ENCODE results near the gene CALHM1. TPM values are rescaled to one million over a fixed set of nuclear protein-coding genes. Genes with fewer than 3 reads are reported as not detected.

CALHM1 gene
- total and polyA plus RNA-seq, 4 experiments from 2014 or later = not detected

DNA sequence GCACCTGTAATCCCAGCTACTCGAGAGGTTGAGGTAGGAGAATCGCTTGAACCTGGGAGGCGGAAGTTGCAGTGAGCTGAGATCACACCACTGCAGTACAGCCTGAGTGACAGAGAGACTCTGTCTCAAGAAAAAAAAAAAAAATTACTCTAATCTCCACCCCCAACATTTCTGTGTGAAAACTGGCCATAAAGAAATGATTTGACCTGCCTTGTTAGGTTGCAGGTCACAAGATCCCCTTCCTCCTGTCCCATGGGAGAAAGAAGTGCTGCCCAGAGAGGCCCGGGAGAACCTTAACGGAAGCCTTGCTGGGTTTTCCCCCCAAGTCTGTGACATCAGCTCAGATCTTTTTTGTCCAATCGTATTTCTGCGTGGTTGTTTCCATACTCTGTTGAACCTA, 8.7 kb upstream of the CALHM1 start:
- Mint-ChIP-seq H3K4me1 (peaks cover 27 to 52% (median 40%) of the 10 kb centered on the region in 4 donors), H3K9me3 (no peaks in the 10 kb centered on the region), H3K36me3 (no peaks in the 10 kb centered on the region), H3K27ac (peak overlapping the region in 4 of 7 donors; percentile 14 to 66 (median 41)), H3K4me3 (peak overlapping the region in 2 of 8 donors; percentile 8 to 44), H3K27me3 (no peaks in the 10 kb centered on the region)
- intact Hi-C loops (cut with micrococcal nuclease) = no loop called here
- DNase-seq = peak in 1 of 5 donors; percentile 12
- no peaks in the 10 kb centered on the region for H3K36me3 ChIP-seq (ENCODE audit: insufficient read depth, low read length)
- H3K4me1 ChIP-seq (ENCODE audit: insufficient read depth, low read length) = peaks cover 33% of the 10 kb centered on the region
- H3K27me3 ChIP-seq (ENCODE audit: insufficient read depth, low read length) = no peaks in the 10 kb centered on the region
- no peak overlapping the region for H3K4me3 ChIP-seq (ENCODE audit: low read length in 2 of 2)
- H3K27ac ChIP-seq (ENCODE audit: low read depth, low read length) = no peak overlapping the region
- ChIA-PET POLR2A (ENCODE audit: partially characterized antibody) (no interaction called here), CTCF (ENCODE audit: partially characterized antibody) (interaction anchor here (0.8 kb wide), 1 partner anchor 51 kb away, joined by 3 read pairs; no protein-coding TSS in a partner anchor)
- no peaks in the 10 kb centered on the region for H3K9me3 ChIP-seq (ENCODE audit: control insufficient read depth in 1 of 2, low read length in 2 of 2)

GRCh38 chr10:103466734-103467133, 8.0 kb upstream of the CALHM1 start:
- ChIA-PET POLR2A (ENCODE audit: partially characterized antibody) (interaction anchor here (2.3 kb wide), 1 partner anchor 14 kb away, joined by 13 read pairs; the partner anchor contains the start of gene CALHM2), CTCF (ENCODE audit: partially characterized antibody) (interaction anchor here (1.7 kb wide), 1 partner anchor 14 kb away, joined by 6 read pairs; the partner anchor contains the start of gene CALHM2)
- Mint-ChIP-seq H3K9me3 (no peaks in the 10 kb centered on the region), H3K36me3 (no peaks in the 10 kb centered on the region), H3K4me1 (peaks cover 21 to 45% (median 34%) of the 10 kb centered on the region in 4 donors), H3K27me3 (no peaks in the 10 kb centered on the region), H3K27ac (peak overlapping the region in 4 of 7 donors; percentile 13 to 79 (median 48)), H3K4me3 (no peak overlapping the region)
- Histone ChIP-seq H3K27ac (ENCODE audit: low read depth, low read length) (no peak overlapping the region), H3K36me3 (ENCODE audit: insufficient read depth, low read length) (no peaks in the 10 kb centered on the region), H3K4me3 (ENCODE audit: low read length in 2 of 2) (no peak overlapping the region), H3K4me1 (ENCODE audit: insufficient read depth, low read length) (peaks cover 27% of the 10 kb centered on the region), H3K27me3 (ENCODE audit: insufficient read depth, low read length) (no peaks in the 10 kb centered on the region), H3K9me3 (ENCODE audit: control insufficient read depth in 1 of 2, low read length in 2 of 2) (no peaks in the 10 kb centered on the region)
- DNase-seq = no peak
- intact Hi-C loops (cut with micrococcal nuclease) = no loop called here

- H3K27me3 ChIP-seq (ENCODE audit: insufficient read depth, low read length) = no peaks in the 10 kb centered on the region
- ChIA-PET POLR2A (ENCODE audit: partially characterized antibody) (interaction anchor here (0.5 to 2.3 kb wide), 3 partner anchors 13 to 92 kb away, joined by 3 to 13 read pairs (median 3); partner anchors contain the start of gene CALHM2), CTCF (ENCODE audit: partially characterized antibody) (interaction anchor here (1.1 to 1.7 kb wide), 4 partner anchors 10 to 15 kb away, joined by 3 to 6 read pairs (median 6); partner anchors contain the start of gene CALHM2)
- Mint-ChIP-seq H3K9me3 (no peaks in the 10 kb centered on the region), H3K36me3 (no peaks in the 10 kb centered on the region), H3K4me3 (no peak overlapping the region), H3K27ac (no peak overlapping the region), H3K4me1 (peaks cover 14 to 34% (median 25%) of the 10 kb centered on the region in 4 donors), H3K27me3 (no peaks in the 10 kb centered on the region)
- no peaks in the 10 kb centered on the region for H3K36me3 ChIP-seq (ENCODE audit: insufficient read depth, low read length)
- DNase-seq = no peak
- intact Hi-C loops (cut with micrococcal nuclease) = no loop called here
- H3K27ac ChIP-seq (ENCODE audit: low read depth, low read length) = no peak overlapping the region
- no peaks in the 10 kb centered on the region for H3K9me3 ChIP-seq (ENCODE audit: control insufficient read depth in 1 of 2, low read length in 2 of 2)
- peaks cover 15% of the 10 kb centered on the region for H3K4me1 ChIP-seq (ENCODE audit: insufficient read depth, low read length)
- no peak overlapping the region for H3K4me3 ChIP-seq (ENCODE audit: low read length in 2 of 2)
These were observed 6.9 kb upstream of the CALHM1 start for GRCh38 chr10:103465411-103466179.

DNA sequence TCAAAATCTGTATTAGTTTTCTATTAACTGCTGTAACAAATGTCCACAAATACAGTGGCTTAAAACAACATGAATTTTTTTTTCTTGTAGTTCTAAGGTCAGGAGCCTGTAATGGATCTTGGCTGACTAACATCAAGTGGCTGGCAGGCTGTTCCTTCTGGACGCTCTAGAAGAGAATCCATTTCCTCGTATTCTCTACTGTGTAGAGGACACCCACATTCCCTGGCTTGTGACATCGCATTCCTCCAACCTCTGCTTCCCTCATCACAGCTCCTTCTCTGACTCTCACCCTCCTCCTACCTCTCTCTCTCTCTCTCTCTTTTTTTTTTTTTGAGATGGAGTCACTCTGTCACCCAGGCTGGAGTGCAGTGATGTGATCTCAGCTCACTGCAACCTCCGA, 4.8 kb upstream of the CALHM1 start:
- no peak overlapping the region for H3K4me3 ChIP-seq (ENCODE audit: low read length in 2 of 2)
- H3K36me3 ChIP-seq (ENCODE audit: insufficient read depth, low read length) = no peaks in the 10 kb centered on the region
- H3K4me3 Mint-ChIP-seq = no peak overlapping the region
- H3K4me1 Mint-ChIP-seq = peaks cover 9 to 31% (median 17%) of the 10 kb centered on the region in 4 donors
- POLR2A ChIA-PET (ENCODE audit: partially characterized antibody) = interaction anchor here (0.9 to 1.6 kb wide), 2 partner anchors 13 to 14 kb away, joined by 3 to 4 read pairs; no protein-coding TSS in a partner anchor
- CTCF ChIA-PET (ENCODE audit: partially characterized antibody) = interaction anchor here (1.1 kb wide), 1 partner anchor 13 kb away, joined by 4 read pairs; no protein-coding TSS in a partner anchor
- H3K36me3 Mint-ChIP-seq = no peaks in the 10 kb centered on the region
- H3K27me3 Mint-ChIP-seq = no peaks in the 10 kb centered on the region
- no peaks in the 10 kb centered on the region for H3K27me3 ChIP-seq (ENCODE audit: insufficient read depth, low read length)
- intact Hi-C loops (cut with micrococcal nuclease) = no loop called here
- H3K9me3 ChIP-seq (ENCODE audit: control insufficient read depth in 1 of 2, low read length in 2 of 2) = no peaks in the 10 kb centered on the region
- DNase-seq = no peak
- peaks cover 3% of the 10 kb centered on the region for H3K4me1 ChIP-seq (ENCODE audit: insufficient read depth, low read length)
- no peaks in the 10 kb centered on the region for H3K9me3 Mint-ChIP-seq
- no peak overlapping the region for H3K27ac ChIP-seq (ENCODE audit: low read depth, low read length)
- peak overlapping the region in 1 of 7 donors; percentile 13 for H3K27ac Mint-ChIP-seq

- ChIA-PET CTCF (ENCODE audit: partially characterized antibody) (interaction anchor here (1.4 kb wide), 1 partner anchor 19 kb away, joined by 3 read pairs; the partner anchor contains the start of gene CALHM3), POLR2A (ENCODE audit: partially characterized antibody) (interaction anchor here (0.9 kb wide), 1 partner anchor 92 kb away, joined by 3 read pairs; the partner anchor contains the start of gene TAF5)
- Mint-ChIP-seq H3K27ac (peak overlapping the region in 2 of 7 donors; percentile 48 to 66), H3K4me1 (peaks cover 5 to 13% (median 11%) of the 10 kb centered on the region in 4 donors), H3K4me3 (peak overlapping the region in 1 of 8 donors; percentile 76), H3K27me3 (no peaks in the 10 kb centered on the region), H3K9me3 (no peaks in the 10 kb centered on the region), H3K36me3 (no peaks in the 10 kb centered on the region)
- Histone ChIP-seq H3K27me3 (ENCODE audit: insufficient read depth, low read length) (no peaks in the 10 kb centered on the region), H3K27ac (ENCODE audit: low read depth, low read length) (no peak overlapping the region), H3K4me3 (ENCODE audit: low read length in 2 of 2) (no peak overlapping the region), H3K36me3 (ENCODE audit: insufficient read depth, low read length) (no peaks in the 10 kb centered on the region), H3K4me1 (ENCODE audit: insufficient read depth, low read length) (no peaks in the 10 kb centered on the region), H3K9me3 (ENCODE audit: control insufficient read depth in 1 of 2, low read length in 2 of 2) (no peaks in the 10 kb centered on the region)
- intact Hi-C loops (cut with micrococcal nuclease) = no loop called here
- no peak for DNase-seq
These were observed 915 bp upstream of the CALHM1 start for GRCh38 chr10:103459615-103460014.

DNA sequence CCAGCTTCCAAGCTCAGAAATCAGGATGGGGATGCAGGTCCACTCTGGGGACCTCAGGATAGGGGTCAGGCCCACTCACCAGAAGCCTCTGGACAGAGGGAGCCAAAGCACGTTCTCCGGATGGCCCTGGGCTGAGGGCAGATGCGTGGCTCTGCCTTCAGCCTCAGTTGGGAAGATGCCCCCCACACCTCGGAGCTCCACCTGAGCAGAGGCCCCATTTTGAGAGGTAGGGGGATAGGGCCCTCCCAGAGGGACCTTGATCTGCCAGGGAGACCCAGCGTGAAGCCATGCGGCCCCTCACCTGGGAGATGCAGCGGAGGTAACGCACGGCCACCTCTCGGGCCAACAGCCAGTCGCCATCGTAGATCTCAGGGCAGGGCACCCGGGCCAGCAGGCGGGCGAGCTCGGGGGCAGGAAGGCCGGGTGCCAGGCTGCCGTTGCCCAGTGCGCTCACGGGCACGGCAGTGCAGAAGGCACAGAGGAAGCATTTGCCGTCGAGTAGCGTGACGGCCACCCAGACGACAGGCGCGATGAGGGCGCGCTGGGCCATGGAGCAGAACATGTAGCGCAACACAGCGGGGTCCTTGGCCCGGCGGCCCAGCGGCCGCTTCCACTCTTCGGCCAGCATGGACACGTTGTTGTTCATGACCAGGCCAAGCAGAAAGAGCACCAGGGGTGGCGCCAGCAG, 660 bp downstream of the CALHM1 start:
- peak overlapping the region in 1 of 7 donors; percentile 32 for H3K27ac Mint-ChIP-seq
- intact Hi-C loops (cut with micrococcal nuclease) = no loop called here
- Histone ChIP-seq H3K27me3 (ENCODE audit: insufficient read depth, low read length) (no peaks in the 10 kb centered on the region), H3K4me1 (ENCODE audit: insufficient read depth, low read length) (peaks cover 9% of the 10 kb centered on the region), H3K36me3 (ENCODE audit: insufficient read depth, low read length) (no peaks in the 10 kb centered on the region), H3K4me3 (ENCODE audit: low read length in 2 of 2) (no peak overlapping the region), H3K27ac (ENCODE audit: low read depth, low read length) (no peak overlapping the region), H3K9me3 (ENCODE audit: control insufficient read depth in 1 of 2, low read length in 2 of 2) (no peaks in the 10 kb centered on the region)
- POLR2A ChIA-PET (ENCODE audit: partially characterized antibody) = interaction anchor here (2.4 kb wide), 1 partner anchor 13 kb away, joined by 10 read pairs; no protein-coding TSS in a partner anchor
- H3K9me3 Mint-ChIP-seq = no peaks in the 10 kb centered on the region
- H3K36me3 Mint-ChIP-seq = no peaks in the 10 kb centered on the region
- H3K27me3 Mint-ChIP-seq = no peaks in the 10 kb centered on the region
- H3K4me1 Mint-ChIP-seq = peaks cover 14 to 29% (median 18%) of the 10 kb centered on the region in 4 donors
- CTCF ChIA-PET (ENCODE audit: partially characterized antibody) = no interaction called here
- no peak overlapping the region for H3K4me3 Mint-ChIP-seq
- no peak for DNase-seq
